ENCODE results near the gene DDR2.
"Not testable (repeated sequence)": the region's sequence is repeated elsewhere in the genome, so short reads cannot be mapped to it uniquely, and the experiment has no call there.

- not testable (repeated sequence) for TF ChIP-seq CTCF (IDR thresholded peaks at IDR 0.05; ENCODE audit: low read depth, low read length); EZH2phosphoT487 (IDR thresholded peaks at IDR 0.05; ENCODE audit: low read depth)
Observed at GRCh38 chr1:162729195-162729774, 97.0 kb downstream of the DDR2 start.

Data from OCI-LY3 (cell line).